ENCODE measurements around the gene GGT7.

DNA sequence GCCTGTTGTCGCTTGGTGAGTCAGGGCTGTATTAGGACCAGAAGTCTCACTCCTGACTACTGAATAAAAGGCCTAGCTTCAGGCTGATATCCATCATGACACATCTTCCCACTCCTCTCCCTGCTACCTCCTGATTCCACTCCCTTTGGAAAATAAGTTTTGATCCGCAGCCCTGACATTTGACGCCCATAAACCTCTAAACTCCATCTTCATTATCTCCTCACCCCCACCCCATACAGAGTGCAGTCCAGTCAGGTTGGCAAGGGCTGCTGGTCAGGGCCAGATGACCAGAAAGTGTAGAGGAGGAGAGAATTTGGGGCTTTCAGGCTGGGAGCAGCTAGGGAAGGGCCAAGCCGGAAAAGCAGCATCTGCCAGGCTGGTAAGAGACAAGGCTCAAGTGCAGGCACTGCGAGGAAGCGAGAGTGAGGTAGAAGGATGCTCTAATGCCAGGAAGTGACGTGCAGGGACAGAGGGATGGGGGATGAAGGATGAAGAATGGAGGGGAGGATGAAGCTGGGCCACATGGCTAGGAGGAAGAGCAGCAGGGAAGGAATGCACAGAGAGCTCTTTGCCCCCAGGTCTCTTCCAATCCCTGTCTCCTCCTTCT is 1.2 kb downstream of the GGT7 start:
- TF ChIP-seq ELF4 (CRISPR knock-in tag; IDR thresholded peaks at IDR 0.05): no peak
- TF ChIP-seq SNRNP70 (optimal IDR thresholded peaks at IDR 0.05; ENCODE audit: low read depth, low read length): no peak
- TF ChIP-seq, protein P1, sequence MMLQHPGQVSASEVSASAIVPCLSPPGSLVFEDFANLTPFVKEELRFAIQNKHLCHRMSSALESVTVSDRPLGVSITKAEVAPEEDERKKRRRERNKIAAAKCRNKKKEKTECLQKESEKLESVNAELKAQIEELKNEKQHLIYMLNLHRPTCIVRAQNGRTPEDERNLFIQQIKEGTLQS (IDR thresholded peaks at IDR 0.05): no peak
- TF ChIP-seq, protein P1 (CRISPR knock-in tag; conservative IDR thresholded peaks at IDR 0.05): no peak
- no peak for TF ChIP-seq TEAD4 (IDR thresholded peaks at IDR 0.05; ENCODE audit: low read length)
- no peak for TF ChIP-seq TEAD4 (CRISPR knock-in tag; IDR thresholded peaks at IDR 0.05; ENCODE audit: borderline replicate concordance)
- TF ChIP-seq, protein P2, sequence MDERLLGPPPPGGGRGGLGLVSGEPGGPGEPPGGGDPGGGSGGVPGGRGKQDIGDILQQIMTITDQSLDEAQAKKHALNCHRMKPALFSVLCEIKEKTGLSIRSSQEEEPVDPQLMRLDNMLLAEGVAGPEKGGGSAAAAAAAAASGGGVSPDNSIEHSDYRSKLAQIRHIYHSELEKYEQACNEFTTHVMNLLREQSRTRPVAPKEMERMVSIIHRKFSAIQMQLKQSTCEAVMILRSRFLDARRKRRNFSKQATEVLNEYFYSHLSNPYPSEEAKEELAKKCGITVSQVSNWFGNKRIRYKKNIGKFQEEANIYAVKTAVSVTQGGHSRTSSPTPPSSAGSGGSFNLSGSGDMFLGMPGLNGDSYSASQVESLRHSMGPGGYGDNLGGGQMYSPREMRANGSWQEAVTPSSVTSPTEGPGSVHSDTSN (CRISPR knock-in tag; IDR thresholded peaks at IDR 0.05; ENCODE audit: low read depth): no peak
- TF ChIP-seq, protein P2 (tag; conservative IDR thresholded peaks at IDR 0.05; ENCODE audit: low read depth): no peak
- TF ChIP-seq ZNF785 (CRISPR knock-in tag; IDR thresholded peaks at IDR 0.05): no peak
- TF ChIP-seq BRCA1 (IDR thresholded peaks at IDR 0.05): no peak
- TF ChIP-seq BRCA1 (CRISPR knock-in tag; IDR thresholded peaks at IDR 0.05): no peak
- TF ChIP-seq, protein P3, sequence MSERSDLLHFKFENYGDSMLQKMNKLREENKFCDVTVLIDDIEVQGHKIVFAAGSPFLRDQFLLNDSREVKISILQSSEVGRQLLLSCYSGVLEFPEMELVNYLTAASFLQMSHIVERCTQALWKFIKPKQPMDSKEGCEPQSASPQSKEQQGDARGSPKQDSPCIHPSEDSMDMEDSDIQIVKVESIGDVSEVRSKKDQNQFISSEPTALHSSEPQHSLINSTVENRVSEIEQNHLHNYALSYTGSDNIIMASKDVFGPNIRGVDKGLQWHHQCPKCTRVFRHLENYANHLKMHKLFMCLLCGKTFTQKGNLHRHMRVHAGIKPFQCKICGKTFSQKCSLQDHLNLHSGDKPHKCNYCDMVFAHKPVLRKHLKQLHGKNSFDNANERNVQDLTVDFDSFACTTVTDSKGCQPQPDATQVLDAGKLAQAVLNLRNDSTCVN (CRISPR knock-in tag; IDR thresholded peaks at IDR 0.05): no peak
- no peak for TF ChIP-seq PTBP1 (IDR thresholded peaks at IDR 0.05; ENCODE audit: low read depth, low read length)
- no peak for TF ChIP-seq ZNF436 (CRISPR knock-in tag; IDR thresholded peaks at IDR 0.05)
- TF ChIP-seq, protein P4, sequence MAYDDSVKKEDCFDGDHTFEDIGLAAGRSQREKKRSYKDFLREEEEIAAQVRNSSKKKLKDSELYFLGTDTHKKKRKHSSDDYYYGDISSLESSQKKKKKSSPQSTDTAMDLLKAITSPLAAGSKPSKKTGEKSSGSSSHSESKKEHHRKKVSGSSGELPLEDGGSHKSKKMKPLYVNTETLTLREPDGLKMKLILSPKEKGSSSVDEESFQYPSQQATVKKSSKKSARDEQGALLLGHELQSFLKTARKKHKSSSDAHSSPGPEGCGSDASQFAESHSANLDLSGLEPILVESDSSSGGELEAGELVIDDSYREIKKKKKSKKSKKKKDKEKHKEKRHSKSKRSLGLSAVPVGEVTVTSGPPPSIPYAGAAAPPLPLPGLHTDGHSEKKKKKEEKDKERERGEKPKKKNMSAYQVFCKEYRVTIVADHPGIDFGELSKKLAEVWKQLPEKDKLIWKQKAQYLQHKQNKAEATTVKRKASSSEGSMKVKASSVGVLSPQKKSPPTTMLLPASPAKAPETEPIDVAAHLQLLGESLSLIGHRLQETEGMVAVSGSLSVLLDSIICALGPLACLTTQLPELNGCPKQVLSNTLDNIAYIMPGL (CRISPR knock-in tag; IDR thresholded peaks at IDR 0.05): no peak
